ENCODE measurements around the gene PRR9. TPM values are rescaled to one million over a fixed set of nuclear protein-coding genes. Genes with fewer than 3 reads are reported as not detected.
A peak's percentile ranks its signal among the peaks of the same experiment; 100 is the strongest.

The PRR9 gene
- total and polyA plus RNA-seq, 2 of the 8 experiments (the other 6 are each of a cell fraction or from before 2014, with no cell fraction given) = not detected

- Histone ChIP-seq H3K79me2 (ENCODE audit: control insufficient read depth in 1 of 2, insufficient read depth in 2 of 2, low read length in 2 of 2) (no peaks in the 10 kb centered on the region), H2BK120ac (replicated peaks; ENCODE audit: low read depth, low read length) (no peak overlapping the region), H3K4me1 (replicated peaks in 1 of 4; ENCODE audit: control insufficient read depth in 3 of 4, insufficient read depth in 4 of 4, low read length in 3 of 4) (0 out of 7 replicates have a peak, but pooled peaks cover 0 to 3% (median 0%) of the 10 kb centered on the region in 4 experiments), H3K79me1 (ENCODE audit: low read depth, low read length) (no peaks in the 10 kb centered on the region), H3K27ac (ENCODE audit: low read depth, low read length) (no peak overlapping the region), H3K14ac (ENCODE audit: insufficient read length) (no peak overlapping the region), H3K56ac (replicated peaks; ENCODE audit: insufficient read length, low read depth, low read length) (no peak overlapping the region), H3K27me3 (replicated peaks in 1 of 4; ENCODE audit: control insufficient read depth in 3 of 4, extremely low read depth in 1 of 4, insufficient read depth in 3 of 4, low read length in 3 of 4) (peaks cover 8 to 49% (median 38%) of the 10 kb centered on the region in 4 experiments), H2BK20ac (ENCODE audit: low read length) (no peak overlapping the region), H2AK5ac (ENCODE audit: low read depth, low read length) (no peak overlapping the region), H3K4me2 (ENCODE audit: insufficient read depth in 1 of 2, low read depth in 2 of 2, low read length in 2 of 2) (peak overlapping the region in 1 of 2 experiments; percentile 60; a peak in 1 of 4 replicates), H3K4ac (replicated peaks; ENCODE audit: insufficient read length, low read depth, low read length) (no peak overlapping the region), H4K20me1 (replicated peaks in 1 of 2; ENCODE audit: control insufficient read depth in 1 of 2, insufficient read depth in 2 of 2, low read length in 2 of 2) (no peaks in the 10 kb centered on the region), H4K91ac (replicated peaks; ENCODE audit: insufficient read length, low read length) (no peak overlapping the region), H2BK5ac (ENCODE audit: low read depth, low read length) (no peak overlapping the region), H3K23ac (ENCODE audit: insufficient read length) (no peak overlapping the region), H4K5ac (ENCODE audit: insufficient read length, low read depth, low read length) (no peak overlapping the region), H2BK15ac (ENCODE audit: low read length) (no peak overlapping the region), H2BK12ac (ENCODE audit: low read depth, low read length) (no peak overlapping the region), H3K23me2 (ENCODE audit: low read depth, low read length) (no peaks in the 10 kb centered on the region), H2AFZ (ENCODE audit: low read length) (peak overlapping the region; percentile 67; the same call in 1 of the 2 replicates), H3K18ac (ENCODE audit: extremely low read depth, low read length) (no peak overlapping the region), H3K9me3 (ENCODE audit: insufficient read depth in 2 of 2, low read depth in 1 of 2, low read length in 1 of 2) (no peaks in the 10 kb centered on the region), H3K36me3 (ENCODE audit: control insufficient read depth in 2 of 4, insufficient read depth in 4 of 4, low read length in 3 of 4) (no peaks in the 10 kb centered on the region), H3K4me3 (ENCODE audit: extremely low read depth in 1 of 4, insufficient read depth in 2 of 4, low read depth in 3 of 4, low read length in 4 of 4) (peak overlapping the region in 1 of 4 experiments; percentile 65; a peak in 1 of 8 replicates), H3K9ac (replicated peaks in 1 of 4; ENCODE audit: extremely low read depth in 1 of 4, low read depth in 3 of 4, low read length in 3 of 4) (no peak overlapping the region), H4K8ac (ENCODE audit: extremely low read depth, insufficient read depth, low read length) (no peak overlapping the region)
- POLR2A ChIA-PET (ENCODE audit: partially characterized antibody) = no interaction called here
- CTCF ChIA-PET (ENCODE audit: partially characterized antibody) = interaction anchor here (1.3 to 1.4 kb wide), 2 partner anchors 23 to 26 kb away, joined by 3 to 6 read pairs; no protein-coding TSS in a partner anchor
- WGBS, 2 experiments (ENCODE audit: extremely low coverage in 1 of 2, insufficient coverage in 1 of 2, insufficient read length in 1 of 2, insufficient replicate concordance in 2 of 2, low coverage in 1 of 2, low lambda C conversion rate in 2 of 2, missing lambda C conversion rate in 1 of 2) = 77% methylated on average over 9 of the region's 10 CpGs; no CpG with 5 or more reads in 1 of the 2 experiments
- FAIRE-seq (no peak), DNase-seq (ENCODE audit: low read depth in 1 of 2, low spot score in 2 of 2) (no peak)
- TF ChIP-seq JUN (IDR thresholded peaks at IDR 0.05; ENCODE audit: low read depth, low read length) = no peak
- no peak for TF ChIP-seq TEAD4 (IDR thresholded peaks at IDR 0.05; ENCODE audit: low read depth, low read length)
- TF ChIP-seq KDM5A (IDR thresholded peaks at IDR 0.05; ENCODE audit: low read length) = no peak
- no peak for TF ChIP-seq GTF2F1 (IDR thresholded peaks at IDR 0.05; ENCODE audit: borderline replicate concordance, low read depth, low read length)
- TF ChIP-seq PHF8 (conservative IDR thresholded peaks at IDR 0.05; ENCODE audit: low read depth, low read length) = no peak
- TF ChIP-seq CBX8 (IDR thresholded peaks at IDR 0.05; ENCODE audit: borderline replicate concordance, low read depth, low read length) = no peak
- no peak for TF ChIP-seq KDM4A (IDR thresholded peaks at IDR 0.05; ENCODE audit: low read depth, low read length, severe bottlenecking)
- no peak for TF ChIP-seq YY1 (IDR thresholded peaks at IDR 0.05; ENCODE audit: low read depth, low read length)
- TF ChIP-seq TAF1 (IDR thresholded peaks at IDR 0.05; ENCODE audit: low read depth, low read length) = no peak
- no peak for TF ChIP-seq NRF1 (IDR thresholded peaks at IDR 0.05; ENCODE audit: low read depth, low read length)
- TF ChIP-seq HDAC2 (IDR thresholded peaks at IDR 0.05; ENCODE audit: borderline replicate concordance in 1 of 2, low read depth in 2 of 2, low read length in 2 of 2) = no peak
- no peak for TF ChIP-seq POLR2AphosphoS5 (IDR thresholded peaks at IDR 0.05; ENCODE audit: low read depth, low read length)
- TF ChIP-seq TCF12 (IDR thresholded peaks at IDR 0.05; ENCODE audit: low read depth, low read length) = no peak
- no peak for TF ChIP-seq SP2 (IDR thresholded peaks at IDR 0.05; ENCODE audit: low read length)
Measured at GRCh38 chr1:153262462-153263157, 45.2 kb downstream of the PRR9 start.

All from H1 (cell line).